ENCODE results near the gene ALDH7A1.

- TF ChIP-seq OSR1 (CRISPR knock-in tag; IDR thresholded peaks at IDR 0.05) (no peak), ZFP30 (CRISPR knock-in tag; IDR thresholded peaks at IDR 0.05) (no peak), PPARA (CRISPR knock-in tag; IDR thresholded peaks at IDR 0.05; ENCODE audit: borderline replicate concordance) (no peak), ZNF565 (CRISPR knock-in tag; conservative IDR thresholded peaks at IDR 0.05; ENCODE audit: low read depth) (no peak), RARB (CRISPR knock-in tag; IDR thresholded peaks at IDR 0.05) (no peak), TOX (CRISPR knock-in tag; IDR thresholded peaks at IDR 0.05; ENCODE audit: borderline replicate concordance) (no peak)
- TF ChIP-seq, protein P1, sequence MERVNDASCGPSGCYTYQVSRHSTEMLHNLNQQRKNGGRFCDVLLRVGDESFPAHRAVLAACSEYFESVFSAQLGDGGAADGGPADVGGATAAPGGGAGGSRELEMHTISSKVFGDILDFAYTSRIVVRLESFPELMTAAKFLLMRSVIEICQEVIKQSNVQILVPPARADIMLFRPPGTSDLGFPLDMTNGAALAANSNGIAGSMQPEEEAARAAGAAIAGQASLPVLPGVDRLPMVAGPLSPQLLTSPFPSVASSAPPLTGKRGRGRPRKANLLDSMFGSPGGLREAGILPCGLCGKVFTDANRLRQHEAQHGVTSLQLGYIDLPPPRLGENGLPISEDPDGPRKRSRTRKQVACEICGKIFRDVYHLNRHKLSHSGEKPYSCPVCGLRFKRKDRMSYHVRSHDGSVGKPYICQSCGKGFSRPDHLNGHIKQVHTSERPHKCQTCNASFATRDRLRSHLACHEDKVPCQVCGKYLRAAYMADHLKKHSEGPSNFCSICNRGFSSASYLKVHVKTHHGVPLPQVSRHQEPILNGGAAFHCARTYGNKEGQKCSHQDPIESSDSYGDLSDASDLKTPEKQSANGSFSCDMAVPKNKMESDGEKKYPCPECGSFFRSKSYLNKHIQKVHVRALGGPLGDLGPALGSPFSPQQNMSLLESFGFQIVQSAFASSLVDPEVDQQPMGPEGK (CRISPR knock-in tag; IDR thresholded peaks at IDR 0.05; ENCODE audit: borderline replicate concordance) = no peak
- TF ChIP-seq, protein P2, sequence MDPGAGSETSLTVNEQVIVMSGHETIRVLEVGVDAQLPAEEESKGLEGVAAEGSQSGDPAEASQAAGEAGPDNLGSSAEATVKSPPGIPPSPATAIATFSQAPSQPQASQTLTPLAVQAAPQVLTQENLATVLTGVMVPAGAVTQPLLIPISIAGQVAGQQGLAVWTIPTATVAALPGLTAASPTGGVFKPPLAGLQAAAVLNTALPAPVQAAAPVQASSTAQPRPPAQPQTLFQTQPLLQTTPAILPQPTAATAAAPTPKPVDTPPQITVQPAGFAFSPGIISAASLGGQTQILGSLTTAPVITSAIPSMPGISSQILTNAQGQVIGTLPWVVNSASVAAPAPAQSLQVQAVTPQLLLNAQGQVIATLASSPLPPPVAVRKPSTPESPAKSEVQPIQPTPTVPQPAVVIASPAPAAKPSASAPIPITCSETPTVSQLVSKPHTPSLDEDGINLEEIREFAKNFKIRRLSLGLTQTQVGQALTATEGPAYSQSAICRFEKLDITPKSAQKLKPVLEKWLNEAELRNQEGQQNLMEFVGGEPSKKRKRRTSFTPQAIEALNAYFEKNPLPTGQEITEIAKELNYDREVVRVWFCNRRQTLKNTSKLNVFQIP (CRISPR knock-in tag; IDR thresholded peaks at IDR 0.05; ENCODE audit: borderline replicate concordance, low read depth) = no peak
- TF ChIP-seq, protein P3, sequence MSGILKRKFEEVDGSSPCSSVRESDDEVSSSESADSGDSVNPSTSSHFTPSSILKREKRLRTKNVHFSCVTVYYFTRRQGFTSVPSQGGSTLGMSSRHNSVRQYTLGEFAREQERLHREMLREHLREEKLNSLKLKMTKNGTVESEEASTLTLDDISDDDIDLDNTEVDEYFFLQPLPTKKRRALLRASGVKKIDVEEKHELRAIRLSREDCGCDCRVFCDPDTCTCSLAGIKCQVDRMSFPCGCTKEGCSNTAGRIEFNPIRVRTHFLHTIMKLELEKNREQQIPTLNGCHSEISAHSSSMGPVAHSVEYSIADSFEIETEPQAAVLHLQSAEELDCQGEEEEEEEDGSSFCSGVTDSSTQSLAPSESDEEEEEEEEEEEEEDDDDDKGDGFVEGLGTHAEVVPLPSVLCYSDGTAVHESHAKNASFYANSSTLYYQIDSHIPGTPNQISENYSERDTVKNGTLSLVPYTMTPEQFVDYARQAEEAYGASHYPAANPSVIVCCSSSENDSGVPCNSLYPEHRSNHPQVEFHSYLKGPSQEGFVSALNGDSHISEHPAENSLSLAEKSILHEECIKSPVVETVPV (CRISPR knock-in tag; IDR thresholded peaks at IDR 0.05) = no peak
These were observed 15.6 kb upstream of the ALDH7A1 start for GRCh38 chr5:126610616-126611015.

Measured in SK-N-SH treated with all-trans-retinoic acid at 6 μM for 48 hours (cell line).